Bronchial epithelial cell (primary cell): Measurements from ENCODE around the gene TOLLIP. TPM values are rescaled to one million over a fixed set of nuclear protein-coding genes. Genes with fewer than 3 reads are reported as not detected.

Source experiments
- DNase-seq: peaks from one replicate; pipeline ENCODE4 v3.0.0-alpha.2; 2010; ENCODE audit warnings: low read depth
- FAIRE-seq: peaks from 2 replicates; lab custom pipeline; 2011; peaks lifted over from hg19 to GRCh38; lab: Jason Lieb, UNC
- H3K27me3 ChIP-seq: 2 replicates; pipeline ENCODE4 v1.5.1; 2011; ENCODE audit warnings: low read length; ENCODE audit not compliant: control insufficient read depth, insufficient read depth
- H3K36me3 ChIP-seq: 2 replicates; pipeline ENCODE4 v1.5.1; 2011; ENCODE audit warnings: low read length; ENCODE audit not compliant: control insufficient read depth, insufficient read depth
- H3K4me3 ChIP-seq: 2 replicates; pipeline ENCODE4 v1.5.1; 2011; ENCODE audit warnings: mild to moderate bottlenecking, low read depth, low read length, control low read depth
- CTCF ChIP-seq: IDR thresholded peaks from 2 replicates; pipeline ENCODE4 v1.5.1; 2011; ENCODE audit warnings: mild to moderate bottlenecking, moderate library complexity, low read length, control low read depth, inconsistent platforms; ENCODE audit not compliant: insufficient read depth, severe bottlenecking
- total RNA-seq: library from RNA; depleted of rRNA; stranded (reverse); fragments of >200 nt; gene quantifications from 2 replicates; pipeline ENCODE4 v1.2.1, GENCODE V29; 2014

The TOLLIP gene
- total RNA-seq, 1 donor from 2014 or later, result 43.4 TPM

GRCh38 chr11:1256257-1257045 lies 53.0 kb downstream of the TOLLIP start:
- no peak overlapping the region for H3K4me3 ChIP-seq
- H3K36me3 ChIP-seq, result no peaks in the 10 kb centered on the region
- H3K27me3 ChIP-seq, result no peaks in the 10 kb centered on the region
- DNase-seq (no peak), FAIRE-seq (no peak)
- TF ChIP-seq CTCF, result no peak

GRCh38 chr11:1255151-1255550 lies 54.3 kb downstream of the TOLLIP start:
- no peak for TF ChIP-seq CTCF
- DNase-seq (no peak), FAIRE-seq (no peak)
- H3K4me3 ChIP-seq, result no peak overlapping the region
- H3K27me3 ChIP-seq, result no peaks in the 10 kb centered on the region
- H3K36me3 ChIP-seq, result no peaks in the 10 kb centered on the region

GRCh38 chr11:1254733-1255132 lies 54.7 kb downstream of the TOLLIP start:
- no peaks in the 10 kb centered on the region for H3K36me3 ChIP-seq
- FAIRE-seq (no peak), DNase-seq (no peak)
- H3K27me3 ChIP-seq, result no peaks in the 10 kb centered on the region
- TF ChIP-seq CTCF, result no peak
- no peak overlapping the region for H3K4me3 ChIP-seq

- no peak for FAIRE-seq
- DNase-seq, result no peak
- Histone ChIP-seq H3K36me3 (no peaks in the 10 kb centered on the region), H3K4me3 (no peak overlapping the region), H3K27me3 (no peaks in the 10 kb centered on the region)
- TF ChIP-seq CTCF, result no peak
Measured at GRCh38 chr11:1254086-1254648, 55.3 kb downstream of the TOLLIP start.

GRCh38 chr11:1253103-1253485 lies 56.3 kb downstream of the TOLLIP start:
- DNase-seq (no peak), FAIRE-seq (no peak)
- Histone ChIP-seq H3K27me3 (no peaks in the 10 kb centered on the region), H3K36me3 (no peaks in the 10 kb centered on the region), H3K4me3 (no peak overlapping the region)
- no peak for TF ChIP-seq CTCF
